Hepatic stellate cell (primary cell): ENCODE measurements around the gene DMBX1.

Experiments used
- DNase-seq: peaks from one replicate; pipeline ENCODE4 v3.0.0; 2011; ENCODE audit warnings: low spot score

DMBX1 gene

DNA sequence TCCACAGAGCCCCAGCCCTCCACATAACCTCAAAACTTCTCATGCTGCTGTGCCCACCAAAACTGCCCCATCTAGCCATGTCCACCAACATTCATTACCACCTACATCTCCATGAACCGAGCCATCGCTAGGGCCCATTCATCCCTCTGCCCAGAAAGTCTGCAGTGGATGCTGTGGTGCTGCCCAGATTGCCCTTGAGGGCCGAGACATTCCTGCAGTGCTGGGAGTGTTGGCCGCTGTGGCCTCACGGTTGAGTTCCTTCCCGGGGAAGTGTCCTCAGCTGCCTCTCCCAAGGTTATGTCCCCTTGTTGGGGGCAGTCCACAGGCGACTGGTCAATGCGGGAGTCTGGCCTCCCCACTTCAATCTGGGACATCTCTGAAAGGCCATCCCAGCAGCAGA, 30.3 kb upstream of the DMBX1 start:
- DNase-seq = no peak

DNA sequence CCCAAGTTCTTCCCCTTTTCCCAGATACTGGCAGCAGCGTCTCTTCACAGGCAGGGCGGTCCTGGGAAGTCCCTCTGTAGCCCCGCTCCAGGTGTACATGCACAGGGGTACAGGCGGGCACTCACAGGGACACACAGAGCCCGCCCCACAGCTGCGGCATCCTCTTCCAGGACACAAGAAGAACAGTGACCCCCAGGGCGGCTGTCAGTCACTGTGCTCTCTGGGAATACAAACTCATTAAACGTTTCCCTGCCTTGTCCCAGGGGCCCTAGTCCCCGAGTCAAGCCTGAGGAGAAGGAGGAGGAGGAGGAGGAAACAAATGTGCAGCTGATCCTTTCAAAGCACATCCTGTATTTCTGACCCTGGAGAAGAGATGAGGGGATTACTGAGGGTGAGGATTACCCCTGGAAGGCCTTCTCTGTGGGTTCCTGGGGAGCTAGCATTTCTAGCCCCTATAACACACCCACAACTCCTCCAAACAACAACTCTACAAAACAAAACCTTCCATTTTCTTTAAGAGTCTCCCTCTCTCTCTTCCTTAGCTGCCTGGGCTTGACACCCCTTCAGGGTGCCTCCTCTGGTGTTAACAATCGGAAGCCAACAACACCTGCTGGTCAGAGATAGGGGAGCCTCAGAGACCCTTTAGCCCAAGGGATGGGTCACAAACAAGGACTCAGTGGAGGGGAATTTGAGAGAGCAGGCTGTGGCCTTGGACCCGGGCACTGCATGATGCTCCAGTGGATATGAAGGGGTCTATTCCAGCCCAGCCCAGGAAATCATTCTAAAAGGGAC, 28.4 kb upstream of the DMBX1 start:
- DNase-seq = no peak

GRCh38 chr1:46461809-46462448, 27.7 kb upstream of the DMBX1 start:
- DNase-seq = no peak

DNA sequence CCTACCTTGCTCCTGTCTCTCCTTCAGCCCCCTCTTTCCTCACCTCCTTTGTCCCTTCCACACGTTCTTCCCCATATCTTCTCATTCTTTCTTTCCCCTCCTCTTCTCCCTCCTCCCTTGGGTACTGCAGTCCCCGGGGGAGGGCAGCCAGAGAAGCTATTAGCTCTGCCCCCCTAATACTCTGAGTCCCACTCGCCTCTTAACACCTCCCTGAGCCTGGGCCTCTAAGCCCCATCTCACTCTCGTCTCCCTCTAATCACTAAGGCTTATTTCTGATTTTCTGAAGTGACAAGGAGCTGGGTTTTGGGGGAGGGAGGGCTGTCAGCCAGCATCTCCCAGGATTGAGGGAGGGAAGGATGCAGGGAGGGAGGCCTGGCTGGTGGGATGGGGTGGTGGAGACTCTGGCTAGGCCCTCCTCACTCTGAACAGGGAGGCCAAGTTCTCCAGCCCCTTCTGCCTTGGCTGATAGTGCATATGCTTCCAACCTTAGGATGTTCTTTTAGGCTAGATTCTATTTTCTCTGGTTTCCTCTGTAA, 25.6 kb upstream of the DMBX1 start:
- no peak for DNase-seq

GRCh38 chr1:46464915-46465314, 24.7 kb upstream of the DMBX1 start:
- no peak for DNase-seq

GRCh38 chr1:46465981-46466476, 23.6 kb upstream of the DMBX1 start:
- no peak for DNase-seq

GRCh38 chr1:46466477-46467182, 23.0 kb upstream of the DMBX1 start:
- peak; percentile 55 for DNase-seq

GRCh38 chr1:46467183-46467504, 22.5 kb upstream of the DMBX1 start:
- DNase-seq = no peak

DNA sequence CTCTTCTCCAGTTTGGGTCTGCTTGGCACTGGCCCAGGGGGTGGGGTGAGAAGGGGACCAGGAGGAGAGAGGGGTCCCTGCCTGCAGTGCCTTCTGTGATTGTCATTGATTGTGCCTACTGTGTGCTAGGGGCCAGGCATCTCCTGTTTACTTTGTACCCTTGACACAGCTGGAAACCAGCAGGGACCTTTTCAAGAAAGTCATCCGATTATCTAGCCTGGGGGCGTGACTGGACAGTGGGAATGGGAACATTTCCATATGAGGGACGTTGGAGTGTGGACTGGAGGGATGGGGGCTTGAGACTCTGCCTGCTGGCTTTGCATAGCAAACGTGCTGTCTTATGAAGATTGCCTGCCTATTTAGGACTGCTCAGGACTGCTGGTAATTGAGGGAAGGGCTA, 19.8 kb upstream of the DMBX1 start:
- no peak for DNase-seq

DNA sequence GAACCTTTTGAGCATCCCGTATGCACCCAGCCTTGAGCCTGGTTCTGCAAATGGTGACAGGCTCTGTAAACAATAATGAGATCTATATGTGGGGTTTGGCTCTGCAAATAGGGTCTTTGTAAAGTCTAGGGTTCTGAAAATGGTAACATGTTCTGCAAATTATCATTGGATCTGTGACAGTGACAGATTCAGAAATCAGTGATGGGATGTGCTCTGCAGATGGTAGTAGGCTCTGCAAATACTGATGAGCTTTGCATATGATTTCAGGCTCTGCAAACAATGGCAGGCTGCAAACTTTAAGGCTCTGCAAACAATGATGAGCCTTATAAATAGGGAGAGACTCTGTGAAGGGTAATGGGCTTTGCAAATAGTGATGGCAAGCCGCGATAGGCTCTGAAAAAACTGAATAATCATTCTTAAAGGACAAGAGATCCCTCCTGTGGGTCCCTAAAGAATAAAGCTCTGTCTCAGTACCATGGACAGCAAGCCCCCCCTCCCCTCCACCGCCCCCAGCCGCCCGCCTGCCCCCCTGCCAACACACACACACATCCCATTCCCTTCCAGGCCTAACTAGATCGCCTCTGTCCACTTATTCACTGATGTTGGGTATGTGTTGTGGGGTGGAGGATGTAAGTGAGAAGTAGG, 17.7 kb upstream of the DMBX1 start:
- no peak for DNase-seq

DNA sequence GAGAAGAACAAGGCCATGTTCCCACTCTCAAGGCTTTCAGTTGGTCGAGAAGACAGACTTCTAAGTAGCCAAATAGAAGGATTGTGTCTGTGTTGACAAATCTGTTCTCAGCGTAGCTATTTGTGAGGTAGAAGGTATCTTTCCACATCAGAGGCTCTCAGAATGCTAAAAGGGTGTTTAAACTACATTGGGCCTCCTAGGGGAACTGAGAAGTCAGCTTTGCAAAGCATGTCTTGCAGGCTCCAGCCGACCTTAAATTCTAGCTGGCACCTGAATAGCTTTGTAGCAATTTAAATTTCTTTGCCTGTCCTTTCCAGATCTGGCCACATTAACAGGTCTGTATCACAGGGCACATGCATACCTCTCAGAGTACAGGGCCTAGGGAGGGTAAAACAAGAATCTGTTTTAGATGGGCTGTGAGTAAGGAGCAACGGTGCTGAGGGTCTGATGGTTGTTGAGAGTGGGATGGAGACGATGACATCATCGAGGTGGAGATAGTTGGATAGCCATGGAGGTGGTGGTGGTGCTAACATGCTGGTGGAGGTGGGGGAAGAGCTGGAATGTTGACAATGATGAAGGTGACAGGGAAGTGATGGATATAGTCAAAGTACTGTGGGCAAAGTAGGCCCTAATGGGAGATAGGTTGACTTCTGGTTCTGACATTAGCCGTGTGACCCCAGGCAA, 17.0 kb upstream of the DMBX1 start:
- no peak for DNase-seq

- DNase-seq = no peak
Measured at GRCh38 chr1:46473991-46474390, 15.6 kb upstream of the DMBX1 start.

- no peak for DNase-seq
Measured at GRCh38 chr1:46474570-46474969, 15.1 kb upstream of the DMBX1 start.

DNA sequence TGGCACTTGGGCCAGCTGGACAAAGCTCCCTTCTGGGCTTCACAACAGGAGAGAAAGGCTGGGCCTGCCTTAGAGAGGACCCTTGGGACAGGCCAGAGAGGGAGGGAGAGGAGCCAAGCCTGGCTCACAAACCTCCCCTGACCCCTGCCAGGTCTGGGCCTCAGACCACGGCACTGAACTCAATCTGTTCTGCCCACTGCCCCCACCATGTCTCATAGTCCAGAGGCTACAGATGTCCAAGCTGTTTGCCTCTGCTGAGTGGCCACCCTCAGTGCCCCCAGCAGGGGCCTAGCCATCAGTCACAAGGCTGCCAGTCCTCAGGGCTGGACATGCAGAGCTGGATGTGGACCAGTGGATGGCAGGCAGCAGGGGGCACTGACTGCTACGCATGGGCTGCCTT, 13.0 kb upstream of the DMBX1 start:
- no peak for DNase-seq

GRCh38 chr1:46477153-46477929, 12.3 kb upstream of the DMBX1 start:
- DNase-seq = peak; percentile 83

GRCh38 chr1:46478721-46479485, 10.7 kb upstream of the DMBX1 start:
- DNase-seq = no peak

DNA sequence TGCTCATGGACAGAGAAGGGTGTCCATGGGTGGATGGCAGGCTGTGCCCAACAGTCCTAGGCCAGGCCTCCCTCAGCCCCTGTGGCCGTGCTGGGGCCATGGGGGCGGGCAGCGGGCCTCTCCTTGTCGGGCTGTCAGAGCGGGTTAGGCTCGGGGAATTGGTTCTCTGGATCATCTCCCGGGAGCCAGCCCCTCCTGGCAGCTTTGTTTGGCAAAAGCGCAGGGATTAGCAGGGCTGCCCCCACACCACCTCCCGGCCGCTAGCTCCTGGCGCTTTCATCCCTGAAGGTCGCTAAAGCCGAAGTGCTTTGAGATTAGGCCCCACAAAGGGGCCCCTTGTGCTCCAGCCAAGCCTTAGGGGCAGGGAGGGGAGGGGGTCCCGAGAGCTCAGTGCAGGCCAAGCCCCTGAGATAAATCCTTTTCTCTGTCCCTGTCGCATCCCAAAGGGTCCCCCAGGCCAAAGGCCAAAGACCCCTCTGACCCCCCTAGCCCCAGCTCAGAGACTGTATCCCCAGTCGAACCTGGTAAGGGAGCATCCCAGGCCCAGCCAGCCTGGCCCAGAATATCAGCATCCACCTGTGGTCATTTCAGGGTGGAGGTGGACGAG, 9.8 kb upstream of the DMBX1 start:
- DNase-seq = no peak

- DNase-seq = no peak
Measured at GRCh38 chr1:46480959-46481646, 8.5 kb upstream of the DMBX1 start.

- DNase-seq = no peak
Measured at GRCh38 chr1:46481961-46482360, 7.7 kb upstream of the DMBX1 start.
